DMS79 (cell line): Measurements from ENCODE around the gene OSBPL7.

Experiments used
- DNase-seq: peaks from one replicate; lab custom pipeline; 2025; lab: John Stamatoyannopoulos, UW

Gene OSBPL7

GRCh38 chr17:47763913-47764582 lies 57.5 kb downstream of the OSBPL7 start:
- no peak for DNase-seq

GRCh38 chr17:47762728-47763127 lies 58.9 kb downstream of the OSBPL7 start:
- no peak for DNase-seq

- DNase-seq: no peak
These were observed 61.0 kb downstream of the OSBPL7 start for GRCh38 chr17:47760409-47761140.

GRCh38 chr17:47757386-47757785 lies 64.2 kb downstream of the OSBPL7 start:
- no peak for DNase-seq
